ENCODE results near the gene MTUS2. TPM values are rescaled to one million over a fixed set of nuclear protein-coding genes. Genes with fewer than 3 reads are reported as not detected.
A peak's percentile ranks its signal among the peaks of the same experiment; 100 is the strongest.

MTUS2 gene
- total RNA-seq, 3 donors from 2014 or later: not detected

GRCh38 chr13:29499506-29500165, 679.5 kb downstream of the MTUS2 start:
- H3K4me1 Mint-ChIP-seq (ENCODE audit: low read depth): peaks cover 8% of the 10 kb centered on the region
- DNase-seq: no peak
- no peak overlapping the region for H3K4me3 Mint-ChIP-seq
- no peak for ATAC-seq
- peaks cover 29% of the 10 kb centered on the region for H3K27me3 Mint-ChIP-seq (ENCODE audit: low read depth)
- H3K9me3 Mint-ChIP-seq: no peaks in the 10 kb centered on the region
- H3K36me3 Mint-ChIP-seq (ENCODE audit: insufficient read depth): no peaks in the 10 kb centered on the region

GRCh38 chr13:29500386-29500785, 680.2 kb downstream of the MTUS2 start:
- peaks cover 32% of the 10 kb centered on the region for H3K27me3 Mint-ChIP-seq (ENCODE audit: low read depth)
- peaks cover 8% of the 10 kb centered on the region for H3K4me1 Mint-ChIP-seq (ENCODE audit: low read depth)
- H3K4me3 Mint-ChIP-seq: no peak overlapping the region
- DNase-seq (no peak), ATAC-seq (no peak)
- H3K36me3 Mint-ChIP-seq (ENCODE audit: insufficient read depth): no peaks in the 10 kb centered on the region
- H3K9me3 Mint-ChIP-seq: no peaks in the 10 kb centered on the region

DNA sequence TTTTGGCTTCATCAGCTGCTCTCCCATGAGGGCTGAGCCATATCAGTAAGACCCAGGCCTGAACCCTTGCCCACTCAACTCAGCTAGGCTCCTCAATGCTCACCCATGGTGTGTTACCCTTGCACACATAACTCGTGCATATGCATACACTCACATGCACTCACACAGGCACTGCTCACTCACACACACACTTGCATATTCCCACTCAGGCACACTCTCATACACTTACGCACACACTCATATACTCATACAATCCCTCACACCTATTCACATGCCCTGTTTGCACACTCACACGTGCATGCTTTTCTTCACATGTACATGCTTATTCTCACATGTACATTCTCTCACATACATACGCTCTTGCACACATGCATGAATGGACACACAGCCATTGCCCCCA, 681.5 kb downstream of the MTUS2 start:
- ATAC-seq: no peak
- Mint-ChIP-seq H3K9me3 (no peaks in the 10 kb centered on the region), H3K27me3 (ENCODE audit: low read depth) (peaks cover 21% of the 10 kb centered on the region)

DNA sequence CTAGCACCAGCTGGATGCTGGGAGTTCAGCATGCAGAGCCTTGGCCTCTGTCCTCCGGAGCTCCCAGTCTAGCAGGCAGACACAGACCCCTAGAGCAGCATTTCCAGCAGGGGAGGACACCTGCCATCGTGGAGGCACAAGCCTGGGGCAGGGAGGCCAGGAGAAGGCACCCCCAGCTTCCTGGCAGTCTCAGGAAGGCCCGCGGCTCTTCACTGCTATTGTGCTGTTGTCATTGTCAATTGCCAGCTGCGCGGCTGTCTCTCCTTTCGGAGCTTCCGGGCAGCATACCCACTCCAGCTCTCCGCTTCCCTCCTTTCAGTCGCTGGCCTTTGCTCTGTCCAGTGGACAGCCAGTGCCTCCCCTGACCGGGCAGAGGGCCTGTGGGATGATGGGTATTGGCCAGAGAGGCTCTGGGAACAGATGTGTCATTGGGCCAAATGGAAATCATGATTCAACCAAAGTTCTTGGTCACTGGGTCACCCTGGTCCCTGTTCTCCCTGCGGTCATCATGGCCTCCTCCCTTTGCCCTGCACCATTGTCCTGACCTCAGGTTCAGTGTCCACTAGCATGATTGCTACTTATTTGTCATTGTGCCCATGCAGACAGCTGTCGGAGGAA, 682.4 kb downstream of the MTUS2 start:
- no peak overlapping the region for H3K4me3 Mint-ChIP-seq

More for the DNA sequence above, 681.5 kb downstream of the MTUS2 start:
- no peak for DNase-seq
- Mint-ChIP-seq H3K36me3 (ENCODE audit: insufficient read depth) (no peaks in the 10 kb centered on the region), H3K4me1 (ENCODE audit: low read depth) (no peaks in the 10 kb centered on the region), H3K4me3 (no peak overlapping the region)

GRCh38 chr13:29503041-29503837, 683.1 kb downstream of the MTUS2 start:
- Mint-ChIP-seq H3K9me3 (no peaks in the 10 kb centered on the region), H3K27me3 (ENCODE audit: low read depth) (peaks cover 17% of the 10 kb centered on the region), H3K4me1 (ENCODE audit: low read depth) (no peaks in the 10 kb centered on the region), H3K4me3 (no peak overlapping the region), H3K36me3 (ENCODE audit: insufficient read depth) (no peaks in the 10 kb centered on the region)
- ATAC-seq: no peak
- no peak for DNase-seq

More for the DNA sequence above, 682.4 kb downstream of the MTUS2 start:
- no peak for DNase-seq
- Mint-ChIP-seq H3K4me1 (ENCODE audit: low read depth) (no peaks in the 10 kb centered on the region), H3K36me3 (ENCODE audit: insufficient read depth) (no peaks in the 10 kb centered on the region), H3K27me3 (ENCODE audit: low read depth) (peaks cover 17% of the 10 kb centered on the region), H3K9me3 (no peaks in the 10 kb centered on the region)
- no peak for ATAC-seq

DNA sequence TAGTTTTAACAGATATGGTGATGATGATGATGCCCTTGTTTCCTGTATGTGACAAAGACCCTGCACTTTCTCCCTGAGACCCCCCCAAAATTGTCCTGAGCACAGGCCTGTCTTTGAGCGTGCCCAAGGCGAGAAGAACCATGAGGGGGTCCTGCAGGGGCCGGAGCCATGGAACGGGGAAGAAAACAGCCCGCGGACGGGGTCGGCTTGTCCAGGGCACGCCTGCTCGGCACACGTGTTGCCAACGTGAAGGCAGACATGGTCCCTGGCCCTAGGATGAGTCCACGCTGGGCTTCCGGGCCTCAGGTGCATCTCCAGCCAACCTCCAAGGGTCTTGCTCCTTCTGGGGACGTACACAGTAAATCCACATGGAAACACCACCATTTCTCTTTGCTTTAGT, 684.6 kb downstream of the MTUS2 start:
- Mint-ChIP-seq H3K4me1 (ENCODE audit: low read depth) (no peaks in the 10 kb centered on the region), H3K4me3 (no peak overlapping the region), H3K36me3 (ENCODE audit: insufficient read depth) (no peaks in the 10 kb centered on the region), H3K27me3 (ENCODE audit: low read depth) (peaks cover 15% of the 10 kb centered on the region), H3K9me3 (no peaks in the 10 kb centered on the region)
- no peak for ATAC-seq
- no peak for DNase-seq

DNA sequence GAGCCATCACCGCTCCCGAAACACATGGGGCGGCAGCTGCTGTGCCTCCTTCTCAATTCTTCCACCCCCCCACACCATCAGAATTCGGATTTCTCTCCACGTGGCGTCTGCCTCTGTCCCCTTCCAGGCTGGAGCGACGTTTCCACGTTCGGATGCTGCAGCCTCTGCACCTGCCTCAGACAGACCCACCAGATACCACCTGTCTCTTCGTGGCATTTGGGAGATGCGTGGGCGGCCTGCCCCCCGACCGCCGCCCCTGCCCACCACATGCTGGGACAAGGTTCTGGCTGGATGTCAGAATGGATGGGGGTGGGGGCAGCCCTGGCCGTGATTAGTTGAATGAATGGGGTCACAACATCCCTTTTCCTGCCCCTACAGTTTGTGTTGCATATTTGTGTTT, 685.4 kb downstream of the MTUS2 start:
- Mint-ChIP-seq H3K9me3 (no peaks in the 10 kb centered on the region), H3K36me3 (ENCODE audit: insufficient read depth) (no peaks in the 10 kb centered on the region), H3K4me1 (ENCODE audit: low read depth) (no peaks in the 10 kb centered on the region), H3K4me3 (no peak overlapping the region), H3K27me3 (ENCODE audit: low read depth) (peaks cover 15% of the 10 kb centered on the region)
- ATAC-seq (no peak), DNase-seq (no peak)

- ATAC-seq (no peak), DNase-seq (no peak)
- H3K9me3 Mint-ChIP-seq: no peaks in the 10 kb centered on the region
Observed at GRCh38 chr13:29505950-29506349, 685.8 kb downstream of the MTUS2 start.

DNA sequence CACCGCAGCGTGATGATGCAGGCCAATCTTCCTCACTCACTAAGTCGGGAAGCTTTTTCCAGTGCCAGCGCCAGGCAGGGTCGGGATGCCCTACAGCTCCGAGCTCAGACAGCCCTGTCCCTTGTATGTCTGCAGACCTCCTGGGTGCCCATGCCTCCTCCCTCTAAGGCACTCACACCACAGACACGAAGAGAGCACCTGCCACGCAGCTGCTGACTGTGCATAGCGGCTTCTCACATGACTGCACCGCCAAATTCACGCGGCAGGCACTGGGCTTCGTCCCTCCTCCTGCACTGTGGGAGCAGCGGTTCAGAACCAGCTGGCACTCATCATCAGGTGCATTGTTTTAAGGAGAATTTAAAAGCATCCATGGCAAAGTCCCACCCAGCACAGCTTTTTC, 687.2 kb downstream of the MTUS2 start:
- H3K36me3 Mint-ChIP-seq (ENCODE audit: insufficient read depth): peaks cover 13% of the 10 kb centered on the region
- ATAC-seq: no peak

More at GRCh38 chr13:29505950-29506349, 685.8 kb downstream of the MTUS2 start:
- Mint-ChIP-seq H3K4me1 (ENCODE audit: low read depth) (no peaks in the 10 kb centered on the region), H3K27me3 (ENCODE audit: low read depth) (peaks cover 14% of the 10 kb centered on the region), H3K4me3 (no peak overlapping the region), H3K36me3 (ENCODE audit: insufficient read depth) (peaks cover under 1% of the 10 kb centered on the region)

DNA sequence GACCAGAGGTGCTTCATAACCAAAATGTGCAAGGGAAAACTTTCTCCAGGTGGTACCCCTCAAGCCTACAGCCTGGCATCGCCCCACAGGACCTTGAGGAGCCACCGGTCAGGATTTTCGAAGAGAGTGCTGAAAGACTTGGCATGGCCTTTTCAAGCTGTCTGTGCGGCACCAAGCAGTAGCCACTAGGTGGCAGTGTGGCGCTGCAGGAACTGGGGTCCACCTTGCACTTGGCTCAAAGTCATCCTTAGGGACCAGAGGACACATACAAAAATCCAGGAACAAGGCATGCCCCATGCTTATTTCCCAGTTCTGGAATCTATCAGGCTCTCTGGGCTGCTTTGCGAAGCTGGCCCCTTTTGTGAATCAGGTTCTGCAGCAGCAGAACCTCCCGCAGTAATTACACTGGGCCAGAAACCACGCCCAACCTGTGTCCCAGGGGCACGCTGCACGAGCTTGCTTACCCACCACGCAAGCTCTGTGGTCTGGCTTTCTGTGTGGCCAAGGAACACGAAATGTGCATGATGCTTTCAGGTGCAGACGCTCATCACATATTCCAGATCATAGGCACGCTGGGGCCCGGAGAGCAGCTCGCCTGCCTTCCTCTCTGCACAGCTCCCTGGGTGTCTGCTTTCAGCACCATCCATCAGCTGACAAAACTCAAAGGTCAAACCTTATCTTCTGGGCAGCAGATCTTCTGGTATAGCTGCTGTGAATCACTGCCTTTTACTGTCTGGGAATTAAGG, 688.2 kb downstream of the MTUS2 start:
- Mint-ChIP-seq H3K27me3 (ENCODE audit: low read depth) (peaks cover 11% of the 10 kb centered on the region), H3K36me3 (ENCODE audit: insufficient read depth) (peaks cover 18% of the 10 kb centered on the region), H3K4me3 (no peak overlapping the region), H3K4me1 (ENCODE audit: low read depth) (no peaks in the 10 kb centered on the region), H3K9me3 (no peaks in the 10 kb centered on the region)
- peak; percentile 71 for DNase-seq
- ATAC-seq: peak; percentile 69 to 75

More for the DNA sequence above, 687.2 kb downstream of the MTUS2 start:
- Mint-ChIP-seq H3K4me3 (no peak overlapping the region), H3K27me3 (ENCODE audit: low read depth) (peaks cover 11% of the 10 kb centered on the region), H3K9me3 (no peaks in the 10 kb centered on the region), H3K4me1 (ENCODE audit: low read depth) (no peaks in the 10 kb centered on the region)
- no peak for DNase-seq

DNA sequence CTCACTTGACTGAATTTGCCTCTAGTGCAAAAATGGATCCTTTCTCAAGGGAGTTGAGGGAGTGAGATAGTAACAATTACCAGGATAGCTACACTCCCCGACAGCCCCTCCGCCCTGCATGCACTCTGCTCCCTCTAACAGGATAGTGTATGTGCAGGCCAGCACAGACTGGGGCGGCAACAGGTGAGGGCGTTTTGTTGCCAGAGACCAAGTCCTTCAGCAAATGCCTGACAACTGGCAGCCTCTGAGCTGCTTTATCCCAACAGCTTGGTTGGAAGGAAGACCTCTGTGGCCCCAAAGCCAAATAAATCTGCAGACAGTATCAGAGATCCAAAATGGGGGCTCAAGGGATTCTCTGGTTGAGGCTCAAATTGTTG, 688.7 kb downstream of the MTUS2 start:
- Mint-ChIP-seq H3K36me3 (ENCODE audit: insufficient read depth) (peaks cover 22% of the 10 kb centered on the region), H3K4me1 (ENCODE audit: low read depth) (no peaks in the 10 kb centered on the region), H3K4me3 (no peak overlapping the region), H3K27me3 (ENCODE audit: low read depth) (peaks cover 7% of the 10 kb centered on the region), H3K9me3 (no peaks in the 10 kb centered on the region)
- no peak for DNase-seq
- no peak for ATAC-seq

DNA sequence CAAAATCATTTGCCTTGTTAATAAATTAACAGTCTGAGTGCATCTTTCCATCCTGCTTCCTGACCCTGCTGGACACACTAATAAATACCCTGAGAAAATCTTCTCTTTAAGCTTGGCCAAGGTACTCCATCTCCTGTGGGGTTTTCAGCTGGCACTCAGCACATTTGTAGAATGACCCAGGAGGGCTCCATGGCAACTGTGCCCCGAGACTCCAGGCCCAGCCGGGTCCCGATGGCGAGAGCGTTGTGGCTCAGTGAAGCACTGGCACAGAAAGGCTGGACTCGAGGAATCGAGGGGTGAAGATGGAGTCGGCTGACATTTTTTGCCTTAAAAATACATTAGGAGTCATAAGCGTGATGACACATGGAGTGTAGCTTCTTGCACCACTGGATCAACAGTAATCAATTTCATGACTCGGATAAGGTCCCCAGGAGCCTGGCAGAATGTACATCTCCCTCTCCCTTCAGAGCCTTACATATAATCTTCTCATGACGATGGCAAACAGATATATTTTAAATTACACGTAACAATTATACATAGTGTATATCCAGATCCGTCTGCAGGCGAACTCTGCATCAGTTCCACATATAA, 690.0 kb downstream of the MTUS2 start:
- Mint-ChIP-seq H3K4me3 (no peak overlapping the region), H3K36me3 (ENCODE audit: insufficient read depth) (peaks cover 24% of the 10 kb centered on the region), H3K27me3 (ENCODE audit: low read depth) (peaks cover 5% of the 10 kb centered on the region), H3K4me1 (ENCODE audit: low read depth) (no peaks in the 10 kb centered on the region), H3K9me3 (no peaks in the 10 kb centered on the region)
- DNase-seq (no peak), ATAC-seq (no peak)

DNA sequence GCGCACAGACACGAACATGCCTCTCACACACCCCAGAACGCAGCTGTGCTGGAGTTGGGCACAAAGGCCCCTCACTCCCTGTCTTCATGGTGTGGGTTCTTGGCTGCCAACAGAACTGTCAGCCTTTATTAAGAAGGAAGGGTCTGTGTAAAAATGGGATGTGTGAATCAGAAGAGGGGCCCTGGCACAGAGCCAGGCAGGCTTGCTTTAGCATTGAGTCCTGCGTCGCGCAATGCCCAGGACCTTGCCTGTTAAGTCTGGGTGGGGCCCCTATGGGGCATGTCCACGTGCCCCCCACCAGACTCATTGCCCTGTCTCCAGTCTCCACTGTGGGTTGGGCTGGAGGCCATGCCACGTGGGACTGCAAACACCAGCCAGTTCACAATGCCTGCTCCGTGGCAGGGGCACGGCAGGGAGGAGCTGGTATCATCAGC, 690.5 kb downstream of the MTUS2 start:
- Mint-ChIP-seq H3K9me3 (no peaks in the 10 kb centered on the region), H3K4me3 (no peak overlapping the region), H3K27me3 (ENCODE audit: low read depth) (peaks cover 2% of the 10 kb centered on the region), H3K36me3 (ENCODE audit: insufficient read depth) (peaks cover 26% of the 10 kb centered on the region), H3K4me1 (ENCODE audit: low read depth) (no peaks in the 10 kb centered on the region)
- DNase-seq: no peak
- no peak for ATAC-seq

Data from activated T-cell treated with anti-CD3 and anti-CD28 coated beads, Interleukin-2, amount 50 U/mL, for 4 hours (primary cell).